Measurements from ENCODE around the gene DAPL1. TPM values are rescaled to one million over a fixed set of nuclear protein-coding genes. Genes with fewer than 3 reads are reported as not detected.

The DAPL1 gene
- total RNA-seq, 2 experiments from 2014 or later, result not detected

GRCh38 chr2:158766524-158766923 is 28.6 kb upstream of the DAPL1 start:
- H3K36me3 ChIP-seq (ENCODE audit: insufficient read depth, low read length), result no peaks in the 10 kb centered on the region
- BruUV-seq (replicated peaks), result no TSS peak
- POLR2A ChIA-PET, result interaction anchor here (0.6 kb wide), 1 partner anchor 23 kb away, joined by 3 read pairs; no protein-coding TSS in a partner anchor
- H3K4me1 ChIP-seq (ENCODE audit: insufficient read depth, low read length, poor library complexity, severe bottlenecking), result no peaks in the 10 kb centered on the region
- no peaks in the 10 kb centered on the region for H3K9me2 ChIP-seq (ENCODE audit: insufficient read depth, low read length)
- TF ChIP-seq EZH2phosphoT487 (IDR thresholded peaks at IDR 0.05; ENCODE audit: borderline replicate concordance, low read depth, low read length) (no peak), CTCF (conservative IDR thresholded peaks at IDR 0.05; ENCODE audit: low read length) (no peak)
- no peak overlapping the region for H3K4me3 ChIP-seq (ENCODE audit: low read depth, low read length, poor library complexity, severe bottlenecking)
- no peaks in the 10 kb centered on the region for H3K9me3 ChIP-seq (ENCODE audit: low read length)
- H3K79me2 ChIP-seq (ENCODE audit: insufficient read depth, low read depth, low read length), result no peaks in the 10 kb centered on the region
- no peak overlapping the region for H3K4me2 ChIP-seq (ENCODE audit: low read length)
- no peak for DNase-seq (ENCODE audit: low spot score)
- CTCF ChIA-PET (ENCODE audit: unreplicated experiment), result no interaction called here
- intact Hi-C loops (cut with micrococcal nuclease; ENCODE audit: unreplicated experiment), result no loop called here
- H4K20me1 ChIP-seq (ENCODE audit: insufficient read depth, low read length), result no peaks in the 10 kb centered on the region
- H2AFZ ChIP-seq (ENCODE audit: low read length), result no peak overlapping the region
- H3K27ac ChIP-seq (ENCODE audit: low read depth, low read length, poor library complexity, severe bottlenecking), result no peak overlapping the region

GRCh38 chr2:158772306-158773078 is 22.6 kb upstream of the DAPL1 start:
- no TSS peak for BruUV-seq (replicated peaks)
- no peak for DNase-seq (ENCODE audit: low spot score)
- Histone ChIP-seq H3K9me3 (ENCODE audit: low read length) (no peaks in the 10 kb centered on the region), H3K4me1 (ENCODE audit: insufficient read depth, low read length, poor library complexity, severe bottlenecking) (no peaks in the 10 kb centered on the region), H2AFZ (ENCODE audit: low read length) (no peak overlapping the region), H3K4me3 (ENCODE audit: low read depth, low read length, poor library complexity, severe bottlenecking) (no peak overlapping the region), H3K36me3 (ENCODE audit: insufficient read depth, low read length) (no peaks in the 10 kb centered on the region), H3K9me2 (ENCODE audit: insufficient read depth, low read length) (no peaks in the 10 kb centered on the region), H3K4me2 (ENCODE audit: low read length) (no peak overlapping the region), H4K20me1 (ENCODE audit: insufficient read depth, low read length) (no peaks in the 10 kb centered on the region), H3K79me2 (ENCODE audit: insufficient read depth, low read depth, low read length) (no peaks in the 10 kb centered on the region), H3K27ac (ENCODE audit: low read depth, low read length, poor library complexity, severe bottlenecking) (no peak overlapping the region)
- TF ChIP-seq CTCF (conservative IDR thresholded peaks at IDR 0.05; ENCODE audit: low read length) (no peak), EZH2phosphoT487 (IDR thresholded peaks at IDR 0.05; ENCODE audit: borderline replicate concordance, low read depth, low read length) (no peak)
- ChIA-PET POLR2A (no interaction called here), CTCF (ENCODE audit: unreplicated experiment) (no interaction called here)
- intact Hi-C loops (cut with micrococcal nuclease; ENCODE audit: unreplicated experiment), result no loop called here

GRCh38 chr2:158773121-158773520 is 22.0 kb upstream of the DAPL1 start:
- Histone ChIP-seq H3K9me3 (ENCODE audit: low read length) (no peaks in the 10 kb centered on the region), H2AFZ (ENCODE audit: low read length) (no peak overlapping the region), H3K27ac (ENCODE audit: low read depth, low read length, poor library complexity, severe bottlenecking) (no peak overlapping the region), H3K4me1 (ENCODE audit: insufficient read depth, low read length, poor library complexity, severe bottlenecking) (no peaks in the 10 kb centered on the region), H3K79me2 (ENCODE audit: insufficient read depth, low read depth, low read length) (no peaks in the 10 kb centered on the region), H3K4me3 (ENCODE audit: low read depth, low read length, poor library complexity, severe bottlenecking) (no peak overlapping the region), H4K20me1 (ENCODE audit: insufficient read depth, low read length) (no peaks in the 10 kb centered on the region), H3K9me2 (ENCODE audit: insufficient read depth, low read length) (no peaks in the 10 kb centered on the region), H3K4me2 (ENCODE audit: low read length) (no peak overlapping the region), H3K36me3 (ENCODE audit: insufficient read depth, low read length) (no peaks in the 10 kb centered on the region)
- no peak for TF ChIP-seq CTCF (conservative IDR thresholded peaks at IDR 0.05; ENCODE audit: low read length)
- intact Hi-C loops (cut with micrococcal nuclease; ENCODE audit: unreplicated experiment), result no loop called here
- ChIA-PET POLR2A (interaction anchor here (0.6 kb wide), 1 partner anchor 14 kb away, joined by 3 read pairs; no protein-coding TSS in a partner anchor), CTCF (ENCODE audit: unreplicated experiment) (no interaction called here)
- DNase-seq (ENCODE audit: low spot score), result no peak
- no TSS peak for BruUV-seq (replicated peaks)
